ENCODE measurements around the gene YIPF3. TPM values are rescaled to one million over a fixed set of nuclear protein-coding genes. Genes with fewer than 3 reads are reported as not detected.

YIPF3 gene
- total RNA-seq, 1 experiment from 2014 or later = 89.7 TPM

DNA sequence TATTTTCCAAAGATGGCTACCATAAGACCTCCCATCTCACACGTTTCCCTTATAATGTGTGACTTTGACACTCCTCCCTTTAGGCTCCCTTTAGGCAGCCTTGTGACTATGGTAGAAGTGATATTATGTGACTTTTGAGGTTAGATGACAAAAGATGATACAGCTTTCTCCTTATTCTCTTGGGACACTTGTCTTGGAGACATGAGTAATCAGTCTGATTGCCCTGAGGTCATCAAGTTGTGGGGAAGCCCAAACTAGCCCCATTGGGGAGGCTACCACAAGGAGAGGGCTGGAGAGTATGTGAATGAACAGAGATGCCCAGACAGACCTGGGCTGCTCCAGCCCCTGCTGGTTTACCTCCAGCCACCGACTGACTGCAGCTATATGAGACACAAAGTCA lies 50.8 kb downstream of the YIPF3 start:
- Histone ChIP-seq H3F3A (ENCODE audit: low read length, unreplicated experiment) (no peaks in the 10 kb centered on the region), H3K79me2 (ENCODE audit: low read length) (no peaks in the 10 kb centered on the region), H4K20me1 (ENCODE audit: low read length) (no peaks in the 10 kb centered on the region), H3K4me2 (ENCODE audit: low read length) (no peak overlapping the region), H2AFZ (ENCODE audit: low read length) (no peak overlapping the region), H3K27ac (ENCODE audit: low read length) (no peak overlapping the region), H3K4me1 (ENCODE audit: insufficient read depth, low read length) (no peaks in the 10 kb centered on the region), H3K9me3 (ENCODE audit: low read length) (no peaks in the 10 kb centered on the region), H3K4me3 (ENCODE audit: low read length) (no peak overlapping the region), H3K36me3 (ENCODE audit: low read depth, low read length) (no peaks in the 10 kb centered on the region), H3K9ac (ENCODE audit: low read length) (no peak overlapping the region), H3K27me3 (ENCODE audit: low read length) (no peaks in the 10 kb centered on the region; the same call in 1 of the 2 replicates), H3K9me2 (replicated peaks; ENCODE audit: low read length) (no peaks in the 10 kb centered on the region)
- BruUV-seq (replicated peaks) = no TSS peak
- no peak for ATAC-seq
- DNase-seq = no peak
- ChIA-PET CTCF (no interaction called here), POLR2A (ENCODE audit: unreplicated experiment) (no interaction called here)
- intact Hi-C loops (cut with micrococcal nuclease) = no loop called here
- no peak for TF ChIP-seq EZH2phosphoT487 (IDR thresholded peaks at IDR 0.05; ENCODE audit: borderline replicate concordance, low read length)

DNA sequence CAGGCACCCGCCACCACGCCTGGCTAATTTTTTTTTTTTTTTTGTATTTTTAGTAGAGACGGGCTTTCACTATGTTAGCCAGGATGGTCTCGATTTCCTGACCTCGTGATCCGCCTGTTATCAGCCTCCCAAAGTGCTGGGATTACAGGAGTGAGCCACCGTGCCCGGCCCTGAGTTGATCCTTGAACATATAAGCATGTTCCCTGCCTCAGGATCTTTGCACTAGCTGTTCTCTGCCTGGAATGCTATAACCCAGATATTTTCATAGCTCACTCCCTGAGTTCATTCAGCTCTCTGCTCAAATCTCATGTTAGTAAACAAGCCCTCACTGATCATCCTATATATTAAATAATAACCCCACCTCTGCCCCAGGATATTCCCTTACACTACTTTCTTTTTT lies 52.4 kb downstream of the YIPF3 start:
- Histone ChIP-seq H3K27me3 (ENCODE audit: low read length) (no peaks in the 10 kb centered on the region; the same call in 1 of the 2 replicates), H3K9ac (ENCODE audit: low read length) (no peak overlapping the region), H3K9me2 (replicated peaks; ENCODE audit: low read length) (no peaks in the 10 kb centered on the region), H3K27ac (ENCODE audit: low read length) (no peak overlapping the region), H3F3A (ENCODE audit: low read length, unreplicated experiment) (no peaks in the 10 kb centered on the region), H3K4me2 (ENCODE audit: low read length) (no peak overlapping the region), H3K36me3 (ENCODE audit: low read depth, low read length) (no peaks in the 10 kb centered on the region), H4K20me1 (ENCODE audit: low read length) (no peaks in the 10 kb centered on the region), H3K79me2 (ENCODE audit: low read length) (no peaks in the 10 kb centered on the region), H3K9me3 (ENCODE audit: low read length) (no peaks in the 10 kb centered on the region), H3K4me3 (ENCODE audit: low read length) (no peak overlapping the region), H2AFZ (ENCODE audit: low read length) (no peak overlapping the region), H3K4me1 (ENCODE audit: insufficient read depth, low read length) (no peaks in the 10 kb centered on the region)
- intact Hi-C loops (cut with micrococcal nuclease) = no loop called here
- TF ChIP-seq CTCF (conservative IDR thresholded peaks at IDR 0.05; ENCODE audit: low read depth, low read length) = no peak
- DNase-seq (no peak), ATAC-seq (no peak)
- ChIA-PET POLR2A (ENCODE audit: unreplicated experiment) (no interaction called here), CTCF (no interaction called here)
- BruUV-seq (replicated peaks) = no TSS peak

- DNase-seq = no peak
- Histone ChIP-seq H3K9ac (ENCODE audit: low read length) (no peak overlapping the region), H3K79me2 (ENCODE audit: low read length) (no peaks in the 10 kb centered on the region), H3K36me3 (ENCODE audit: low read depth, low read length) (no peaks in the 10 kb centered on the region), H3K4me1 (ENCODE audit: insufficient read depth, low read length) (no peaks in the 10 kb centered on the region), H3K4me3 (ENCODE audit: low read length) (no peak overlapping the region), H3K4me2 (ENCODE audit: low read length) (no peak overlapping the region), H3K27me3 (ENCODE audit: low read length) (no peaks in the 10 kb centered on the region; the same call in 1 of the 2 replicates), H3K9me3 (ENCODE audit: low read length) (no peaks in the 10 kb centered on the region), H3K27ac (ENCODE audit: low read length) (no peak overlapping the region), H3K9me2 (replicated peaks; ENCODE audit: low read length) (no peaks in the 10 kb centered on the region), H2AFZ (ENCODE audit: low read length) (no peak overlapping the region), H3F3A (ENCODE audit: low read length, unreplicated experiment) (no peaks in the 10 kb centered on the region), H4K20me1 (ENCODE audit: low read length) (no peaks in the 10 kb centered on the region)
- BruUV-seq (replicated peaks) = no TSS peak
- ATAC-seq = no peak
- no peak for TF ChIP-seq EZH2 (IDR thresholded peaks at IDR 0.05; ENCODE audit: low read length, unreplicated experiment)
- no peak for TF ChIP-seq CTCF (conservative IDR thresholded peaks at IDR 0.05; ENCODE audit: low read depth, low read length)
- TF ChIP-seq EZH2phosphoT487 (IDR thresholded peaks at IDR 0.05; ENCODE audit: borderline replicate concordance, low read length) = no peak
- POLR2A ChIA-PET (ENCODE audit: unreplicated experiment) = no interaction called here
- CTCF ChIA-PET = no interaction called here
- intact Hi-C loops (cut with micrococcal nuclease) = no loop called here
These were observed 54.8 kb downstream of the YIPF3 start for GRCh38 chr6:43461936-43462335.

Other genes with a start within 250 kb of the YIPF3 start
- gene SLC22A7, start 218.7 kb downstream of the YIPF3 start, total RNA-seq (2014; rRNA removed) = not detected in 2 replicates
- 0.29 TPM in 2 replicates for gene CRIP3, start 208.1 kb downstream of the YIPF3 start, total RNA-seq (2014; rRNA removed)
- gene ZNF318, start 147.3 kb downstream of the YIPF3 start, total RNA-seq (2014; rRNA removed) = 8.2 and 8.9 TPM in 2 replicates
- 23.1 and 40.5 TPM in 2 replicates for gene ABCC10, start 89.4 kb downstream of the YIPF3 start, total RNA-seq (2014; rRNA removed)
- gene DLK2, start 61.4 kb downstream of the YIPF3 start, total RNA-seq (2014; rRNA removed) = 1.4 and 4.4 TPM in 2 replicates
- 28.5 and 40.0 TPM in 2 replicates for gene TJAP1, start 39.4 kb downstream of the YIPF3 start, total RNA-seq (2014; rRNA removed)
- 0.22 and 0.75 TPM in 2 replicates for gene LRRC73, start 6.6 kb downstream of the YIPF3 start, total RNA-seq (2014; rRNA removed)
- 61.4 and 69.7 TPM in 2 replicates for gene POLR1C, start 163 bp upstream of the YIPF3 start, total RNA-seq (2014; rRNA removed)
- gene XPO5, start 59.1 kb upstream of the YIPF3 start, total RNA-seq (2014; rRNA removed) = 42.3 and 50.6 TPM in 2 replicates
- gene POLH, start 59.3 kb upstream of the YIPF3 start, total RNA-seq (2014; rRNA removed) = 8.2 and 12.1 TPM in 2 replicates
- gene GTPBP2, start 112.3 kb upstream of the YIPF3 start, total RNA-seq (2014; rRNA removed) = 38.1 and 47.6 TPM in 2 replicates
- 25.1 and 40.9 TPM in 2 replicates for gene MAD2L1BP, start 118.9 kb upstream of the YIPF3 start, total RNA-seq (2014; rRNA removed)
- not detected in 2 replicates for gene RSPH9, start 128.1 kb upstream of the YIPF3 start, total RNA-seq (2014; rRNA removed)
- 91.5 and 105 TPM in 2 replicates for gene MRPS18A, start 170.9 kb upstream of the YIPF3 start, total RNA-seq (2014; rRNA removed)

Measured in PC-3 (cell line).